Stimulated activated CD4-positive, alpha-beta T cell treated with anti-CD3 and anti-CD28 coated beads, TNF-alpha, amount 100 ng/mL, for 1 hour (primary cell): ENCODE measurements around the gene CCDC9B.
A peak's percentile ranks its signal among the peaks of the same experiment; 100 is the strongest.

ENCODE experiments used
- DNase-seq, 3 donors: peaks; one replicate each; pipeline ENCODE4 v3.0.0-alpha.2; 2020; ENCODE audit warnings: low read depth in 3 of 3, low spot score in 1 of 3

Gene CCDC9B

DNA sequence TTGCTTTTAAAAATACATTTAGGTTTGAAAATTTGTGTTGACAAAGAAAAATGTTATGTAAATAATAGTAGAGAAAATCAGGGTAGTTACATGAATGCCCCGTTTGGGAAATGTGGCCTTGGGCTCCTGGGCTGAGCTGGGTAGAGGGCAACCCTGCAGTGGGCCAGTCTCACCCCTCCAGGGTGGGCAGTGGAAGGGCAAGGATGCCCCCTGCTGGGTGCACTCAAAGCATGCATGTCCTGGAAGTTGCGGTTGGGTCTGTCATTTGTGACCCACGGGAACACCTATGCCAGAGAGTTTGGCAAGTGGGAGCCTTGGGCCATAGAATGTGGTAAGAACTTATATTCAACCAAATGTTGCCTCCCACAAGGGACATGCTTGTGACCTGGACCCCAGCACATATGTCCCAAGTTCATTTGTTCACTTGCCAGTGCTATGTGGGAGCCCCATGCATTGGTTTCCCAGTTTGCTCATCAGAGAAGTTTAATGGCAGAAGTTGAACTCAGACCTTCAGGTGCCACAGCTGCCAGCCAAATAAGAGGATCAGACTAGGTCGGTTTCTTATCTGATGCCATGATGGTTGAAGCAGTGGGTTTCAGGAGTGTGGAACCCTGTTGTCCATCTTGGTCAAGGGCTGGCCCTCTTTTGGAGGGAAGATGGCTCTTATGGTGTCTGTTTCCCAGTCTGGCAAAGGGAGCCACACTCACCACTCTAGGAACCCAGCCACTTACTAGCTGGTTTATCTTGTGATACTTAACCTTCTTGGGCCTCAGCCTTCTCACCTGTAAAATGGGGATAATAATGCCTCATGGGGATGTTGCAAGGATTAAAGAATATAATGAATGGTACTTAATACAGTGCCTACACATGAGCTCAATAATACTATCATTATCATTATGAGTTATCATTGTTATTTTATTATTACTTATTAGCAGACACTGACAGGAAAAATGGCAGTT, 30.5 kb downstream of the CCDC9B start:
- peak in 1 of 3 donors; percentile 37 for DNase-seq

GRCh38 chr15:40309344-40309862, 31.3 kb downstream of the CCDC9B start:
- DNase-seq = no peak

DNA sequence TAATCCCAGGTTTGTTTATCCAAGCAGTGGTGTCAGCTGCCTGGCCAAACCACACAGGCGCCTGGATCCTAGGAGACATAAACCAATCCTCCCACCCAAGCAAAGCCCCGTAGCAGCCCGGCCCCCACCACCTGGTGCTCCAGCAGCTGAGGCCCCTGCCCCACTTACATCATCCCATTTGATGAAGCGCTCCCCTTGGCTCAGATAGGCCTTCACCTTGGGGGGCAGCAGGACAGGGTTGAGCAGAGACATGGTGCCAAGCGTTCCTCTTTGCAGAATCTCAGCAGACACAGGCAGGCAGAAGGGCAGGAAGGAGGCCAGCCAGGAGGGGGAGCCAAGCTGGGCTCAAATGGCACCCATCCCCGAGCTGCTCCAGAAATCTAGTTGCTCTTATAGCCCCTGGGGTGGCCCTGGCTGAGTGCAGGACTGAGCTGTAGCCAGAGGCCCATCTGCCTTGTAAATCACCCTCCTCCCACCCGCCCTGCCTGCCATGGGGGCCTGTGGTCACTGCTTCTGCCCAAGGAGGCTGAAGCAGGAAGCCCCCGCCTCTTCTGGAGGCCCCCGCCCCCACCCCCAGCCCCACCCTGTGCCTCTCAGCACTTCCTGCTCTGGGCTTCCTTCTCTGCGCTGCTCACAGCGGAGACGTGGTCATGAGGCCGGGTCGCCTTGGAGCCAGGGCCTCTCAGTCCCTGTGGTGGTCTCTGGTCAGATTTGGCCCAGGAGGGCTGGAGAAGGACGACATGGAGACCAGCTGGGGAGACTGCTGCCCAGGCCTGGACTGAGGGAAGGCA, 33.1 kb downstream of the CCDC9B start, which contains the start of gene PLCB2:
Gene PLCB2 (minus strand): TSS at position 515 of the 791 bp plus-strand sequence. CDS start 263 bp downstream, at position 252.
- DNase-seq = peak in 2 of 3 donors; percentile 40 to 44

DNA sequence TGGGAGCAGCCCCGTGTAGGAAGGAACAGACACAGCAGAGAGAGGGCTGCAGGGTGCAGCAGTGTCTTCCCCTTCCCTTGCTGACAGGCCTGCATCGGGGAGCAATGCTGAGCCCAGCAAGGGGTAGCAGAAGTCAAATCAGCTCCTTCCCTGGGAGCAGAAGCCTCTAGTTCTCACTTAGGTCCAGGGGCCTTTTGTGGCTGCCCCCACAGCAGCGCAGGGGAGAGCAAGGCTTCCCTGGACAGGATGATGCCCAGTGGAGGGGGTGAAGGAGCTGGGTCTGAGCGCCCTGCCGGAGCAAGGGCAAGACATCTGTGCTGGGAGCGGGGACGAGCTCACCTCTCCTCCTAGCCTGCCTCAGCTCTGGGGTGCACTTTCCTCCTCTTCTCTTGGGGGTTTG, 33.8 kb downstream of the CCDC9B start:
- DNase-seq = no peak

- DNase-seq = no peak
Observed at GRCh38 chr15:40306371-40306770, 34.4 kb downstream of the CCDC9B start.

DNA sequence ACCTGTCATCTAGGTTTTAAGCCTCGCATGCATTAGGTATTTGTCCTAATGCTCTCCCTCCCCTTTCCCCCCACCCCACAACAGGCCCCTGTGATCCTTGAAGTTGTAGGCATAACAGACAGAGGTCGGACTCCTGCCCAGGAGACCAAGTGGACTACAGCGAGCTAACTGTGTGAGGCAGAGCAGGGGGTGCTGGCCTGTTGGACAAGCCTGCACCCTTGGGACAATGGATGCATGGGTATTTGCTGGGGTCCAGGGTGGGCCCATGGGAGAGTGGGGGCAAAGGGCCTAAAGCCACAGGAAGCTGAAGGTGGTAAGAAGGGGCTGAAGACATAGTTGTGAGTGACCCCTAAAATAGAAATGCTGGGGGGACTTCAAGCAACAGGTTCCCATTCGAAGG, 35.5 kb downstream of the CCDC9B start:
- DNase-seq = no peak

DNA sequence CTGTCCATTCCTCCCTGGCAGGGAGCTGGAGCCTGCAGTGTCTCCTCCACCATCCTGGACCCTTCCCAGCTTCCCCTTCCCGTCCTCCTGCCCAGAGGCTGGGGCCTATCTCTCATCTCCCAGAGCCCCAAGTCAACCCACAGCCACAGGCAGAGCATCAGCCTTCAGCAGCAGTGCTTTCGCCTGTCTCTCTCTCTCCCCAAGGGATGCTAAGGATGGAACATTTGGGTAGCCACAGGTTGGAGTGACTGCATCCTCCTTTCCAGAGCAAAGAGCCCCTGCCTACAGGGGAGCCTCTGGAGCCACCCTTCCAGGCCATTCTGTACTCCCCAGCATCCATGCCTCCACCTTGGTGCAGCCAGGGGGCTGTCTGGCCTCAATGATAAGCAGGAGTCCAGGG, 37.2 kb downstream of the CCDC9B start:
- DNase-seq = no peak

DNA sequence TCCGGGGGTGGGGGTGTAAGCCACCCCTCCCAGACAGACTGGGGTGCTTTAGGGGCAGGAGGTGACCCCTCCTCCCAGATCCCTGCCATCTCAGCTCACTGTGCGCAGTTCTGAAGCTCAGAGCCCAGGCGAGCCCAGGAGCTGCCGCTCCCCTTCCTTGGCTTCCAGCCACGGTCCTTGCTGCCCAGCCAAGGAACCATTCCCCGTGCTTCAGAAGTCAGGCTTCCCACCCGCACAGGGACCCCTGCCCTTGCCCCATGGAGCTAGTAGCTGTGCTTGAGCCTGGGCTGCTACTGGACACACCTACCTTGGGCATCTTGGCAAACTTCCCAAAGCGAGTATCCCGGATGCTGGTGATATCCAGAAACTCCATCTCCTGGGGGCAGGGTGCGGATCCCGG, 37.8 kb downstream of the CCDC9B start:
- DNase-seq = no peak

DNA sequence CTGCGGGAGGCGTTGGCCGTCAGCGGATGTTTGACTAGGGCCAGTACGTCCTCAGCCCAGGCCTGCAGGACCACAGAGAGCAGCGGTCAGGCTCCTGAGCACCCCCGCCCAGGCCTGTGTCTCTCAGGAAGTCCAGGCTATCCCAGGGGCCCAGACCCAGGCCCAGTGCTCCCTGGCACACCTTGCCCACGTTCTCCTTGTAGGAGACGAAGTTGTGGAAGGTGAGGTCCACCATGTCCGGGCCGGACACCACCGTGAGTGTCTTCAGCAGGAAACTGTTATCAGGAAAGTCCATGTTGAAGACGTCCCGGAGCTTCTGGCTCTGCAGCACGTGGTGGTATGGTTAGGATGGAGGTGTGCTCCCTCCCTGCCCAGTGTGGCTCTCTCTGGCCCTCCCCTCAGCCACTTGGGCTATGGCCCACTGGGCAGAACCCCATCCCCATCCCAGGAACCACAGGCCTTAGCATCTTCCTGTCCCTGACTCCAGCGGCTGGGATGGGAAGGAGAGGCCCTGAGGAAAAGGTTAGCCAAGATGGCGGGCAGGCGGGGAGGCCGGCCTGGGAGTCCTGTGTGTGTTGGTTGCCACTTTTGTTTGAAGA, 38.4 kb downstream of the CCDC9B start:
- no peak for DNase-seq

DNA sequence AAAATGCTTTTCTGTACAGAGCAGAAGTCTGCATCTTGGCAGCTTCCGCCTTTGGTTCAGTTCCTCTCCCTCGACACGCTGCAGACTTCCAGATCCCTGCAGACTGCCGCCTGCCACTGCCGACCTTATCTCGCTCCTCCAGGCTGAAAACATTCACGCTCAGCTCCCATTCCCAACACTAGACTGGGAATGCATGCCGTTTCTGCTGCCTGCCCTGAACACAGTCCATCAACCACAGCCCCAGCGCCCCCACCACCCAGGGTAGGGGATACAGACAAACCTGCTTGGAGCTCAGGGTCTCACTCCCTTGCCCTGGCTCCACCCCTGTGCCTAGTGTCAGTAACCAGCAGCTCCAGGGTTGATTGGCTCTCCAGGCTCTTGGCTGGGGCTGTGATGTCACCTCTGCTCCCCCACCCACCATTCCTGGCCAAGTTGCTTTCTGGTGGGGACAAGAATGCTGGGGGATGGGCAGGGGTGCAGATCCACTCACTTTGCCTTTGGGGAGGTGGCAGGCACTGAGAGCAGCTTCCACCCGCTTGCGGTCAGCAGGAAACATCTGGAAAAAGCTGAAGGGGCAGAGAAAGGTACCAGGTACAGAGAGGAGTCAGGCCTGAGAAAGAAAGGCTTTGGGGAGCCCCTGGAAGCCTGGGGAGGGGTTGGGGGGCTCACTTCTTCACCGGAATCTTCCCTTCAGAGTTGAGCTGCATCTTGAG, 39.1 kb downstream of the CCDC9B start:
- DNase-seq = no peak

DNA sequence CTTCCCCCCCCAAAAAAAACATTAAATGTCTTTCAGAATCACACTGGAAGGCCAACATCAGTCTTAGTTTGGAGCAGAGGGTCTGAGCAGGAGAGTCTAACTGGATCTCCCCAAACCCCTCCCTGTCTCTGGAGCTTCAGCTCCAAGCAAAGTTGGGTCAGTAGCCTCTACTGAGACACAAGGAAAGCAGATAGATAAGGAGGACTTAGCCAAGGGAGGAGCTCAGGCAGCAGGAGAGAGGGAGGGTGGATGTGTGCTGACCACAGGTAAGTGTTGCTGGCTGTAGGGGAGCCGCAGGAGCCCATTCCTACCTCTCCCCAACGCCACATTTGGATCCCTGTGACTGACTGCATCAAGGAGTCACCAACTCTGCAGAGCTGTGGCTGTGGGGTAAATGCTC, 40.0 kb downstream of the CCDC9B start:
- no peak for DNase-seq

DNA sequence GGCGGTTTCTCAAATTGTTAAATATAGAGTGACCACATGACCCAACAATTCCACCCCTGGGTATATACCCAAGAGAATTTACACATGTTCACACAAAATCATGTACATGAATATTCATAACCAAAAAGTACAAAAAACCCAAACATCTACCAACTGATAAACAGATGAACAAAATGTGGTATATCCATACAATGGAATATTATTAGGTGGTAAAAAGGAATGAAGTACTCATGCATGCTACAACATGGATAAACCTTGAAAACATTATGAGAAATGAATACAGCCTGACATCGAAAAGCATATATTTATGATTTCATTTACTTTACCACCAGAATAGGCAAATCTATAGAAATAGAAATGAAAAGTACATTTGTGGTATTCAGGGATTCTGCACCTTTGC, 40.4 kb downstream of the CCDC9B start:
- DNase-seq = no peak

DNA sequence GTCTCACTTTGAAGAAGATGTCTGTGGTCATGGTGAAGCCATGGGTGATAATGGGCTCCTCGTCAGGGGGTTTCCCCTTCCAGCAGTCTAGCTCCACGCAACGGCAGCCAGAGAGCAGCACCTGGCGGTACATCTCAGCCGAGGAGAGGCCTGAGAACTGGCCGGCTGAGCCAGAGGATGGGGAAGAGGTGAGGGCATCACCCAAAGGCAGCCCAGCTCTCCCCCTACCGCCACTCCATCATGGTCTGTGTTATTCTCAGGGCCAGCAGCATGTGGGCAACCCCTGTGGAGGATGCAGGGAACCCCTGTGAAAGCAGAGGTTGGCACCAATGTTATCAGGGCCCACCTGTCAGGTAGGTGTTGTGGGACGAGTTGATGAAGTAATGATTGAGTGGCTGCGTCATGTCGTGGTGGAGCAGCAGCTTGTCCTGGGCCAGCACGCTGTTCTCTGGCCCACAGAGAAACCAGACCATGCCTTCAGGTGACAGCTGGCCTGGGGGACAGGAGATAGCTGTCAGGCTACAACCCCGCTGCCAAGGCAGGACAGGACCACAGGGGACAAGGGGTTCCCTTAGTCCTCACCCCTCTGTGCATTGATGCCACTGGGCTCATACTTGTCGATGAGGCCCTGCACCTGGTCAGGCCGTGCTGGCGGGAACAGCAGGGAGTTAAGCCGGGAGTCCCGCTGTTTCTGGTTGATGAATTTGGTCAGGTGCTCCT, 42.4 kb downstream of the CCDC9B start:
- DNase-seq = no peak

DNA sequence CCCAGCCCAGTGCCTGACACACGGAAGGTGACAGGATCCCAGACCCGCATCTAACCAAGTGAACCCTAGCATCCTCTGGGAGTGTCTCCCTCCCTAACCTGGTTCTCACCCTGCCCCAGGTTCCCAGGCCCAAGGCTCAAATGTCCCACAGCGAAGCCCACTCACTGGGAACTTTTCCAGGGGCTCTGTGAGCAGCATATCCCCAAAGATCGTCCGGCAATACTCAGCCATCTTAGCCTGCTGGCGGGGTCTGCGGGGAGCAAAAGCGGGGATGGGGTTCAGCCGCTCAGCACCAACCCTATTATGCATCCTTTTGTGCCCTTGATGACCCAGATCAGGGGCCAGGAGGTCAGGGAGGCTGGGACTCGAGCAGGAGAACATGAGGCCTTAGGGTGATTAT, 43.4 kb downstream of the CCDC9B start:
- no peak for DNase-seq

GRCh38 chr15:40296561-40297230, 44.0 kb downstream of the CCDC9B start:
- no peak for DNase-seq

DNA sequence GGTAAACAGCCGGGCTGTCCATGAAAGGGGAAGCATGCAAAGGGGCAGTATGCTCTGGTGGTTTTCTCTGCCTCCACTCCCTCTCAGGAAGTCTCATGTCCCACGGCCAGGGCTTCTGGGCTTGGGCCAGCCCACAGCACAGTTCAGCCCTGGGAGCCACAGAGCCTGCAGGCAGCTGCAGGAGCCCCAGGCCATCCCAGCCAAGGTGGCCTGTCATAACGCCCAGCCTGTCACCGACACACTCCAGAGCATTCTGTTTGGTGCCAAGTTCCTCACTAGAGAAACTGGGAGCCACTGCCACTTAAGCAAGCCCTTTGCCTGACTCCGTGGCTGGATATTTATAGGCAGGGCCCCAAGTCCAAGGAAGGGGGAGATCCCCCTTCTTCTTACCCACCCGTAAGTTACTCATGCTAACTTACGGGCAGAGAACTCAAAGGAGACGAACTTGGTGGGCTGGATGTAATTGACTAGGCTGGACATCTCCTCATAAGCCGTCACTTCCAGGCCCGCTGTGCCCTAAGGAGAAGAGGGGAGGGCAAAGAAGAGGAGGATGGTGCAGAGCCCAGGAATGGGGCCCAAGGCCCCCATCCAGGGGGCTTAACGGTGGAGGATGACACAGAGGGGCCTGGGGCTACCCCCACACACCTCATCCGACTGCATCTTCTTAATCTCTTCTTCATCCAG, 44.7 kb downstream of the CCDC9B start:
- no peak for DNase-seq

- DNase-seq = no peak
Observed at GRCh38 chr15:40295297-40295696, 45.4 kb downstream of the CCDC9B start.

- no peak for DNase-seq
Observed at GRCh38 chr15:40293905-40294895, 46.5 kb downstream of the CCDC9B start.
